ENCODE results near the gene TCF3.
A peak's percentile ranks its signal among the peaks of the same experiment; 100 is the strongest.

Gene TCF3

GRCh38 chr19:1629256-1629808 is 23.1 kb downstream of the TCF3 start:
- H3K4me3 ChIP-seq (ENCODE audit: low read length) = no peak overlapping the region
- H3K4me1 ChIP-seq (ENCODE audit: control insufficient read depth, insufficient read depth, low read length) = no peaks in the 10 kb centered on the region
- H3K27me3 ChIP-seq (ENCODE audit: control insufficient read depth, insufficient read depth, low read length) = no peaks in the 10 kb centered on the region
- H3K36me3 ChIP-seq (ENCODE audit: control insufficient read depth, insufficient read depth, low read length) = peaks cover 3% of the 10 kb centered on the region
- H3K27ac ChIP-seq (ENCODE audit: low read depth, low read length) = no peak overlapping the region
- no peak overlapping the region for H3K9ac ChIP-seq (ENCODE audit: low read length)

- no peaks in the 10 kb centered on the region for H3K4me1 ChIP-seq (ENCODE audit: control insufficient read depth, insufficient read depth, low read length)
- H3K4me3 ChIP-seq (ENCODE audit: low read length) = no peak overlapping the region
- peaks cover 5% of the 10 kb centered on the region for H3K36me3 ChIP-seq (ENCODE audit: control insufficient read depth, insufficient read depth, low read length)
- H3K27me3 ChIP-seq (ENCODE audit: control insufficient read depth, insufficient read depth, low read length) = no peaks in the 10 kb centered on the region
- no peak overlapping the region for H3K9ac ChIP-seq (ENCODE audit: low read length)
- H3K27ac ChIP-seq (ENCODE audit: low read depth, low read length) = no peak overlapping the region
These were observed 25.2 kb downstream of the TCF3 start for GRCh38 chr19:1627194-1627593.

GRCh38 chr19:1626417-1627010 is 25.9 kb downstream of the TCF3 start:
- peaks cover 2% of the 10 kb centered on the region for H3K36me3 ChIP-seq (ENCODE audit: control insufficient read depth, insufficient read depth, low read length)

GRCh38 chr19:1624458-1624857 is 28.0 kb downstream of the TCF3 start:
- Histone ChIP-seq H3K4me1 (ENCODE audit: control insufficient read depth, insufficient read depth, low read length) (no peaks in the 10 kb centered on the region), H3K36me3 (ENCODE audit: control insufficient read depth, insufficient read depth, low read length) (peaks cover 11% of the 10 kb centered on the region), H3K4me3 (ENCODE audit: low read length) (no peak overlapping the region), H3K27me3 (ENCODE audit: control insufficient read depth, insufficient read depth, low read length) (no peaks in the 10 kb centered on the region), H3K9ac (ENCODE audit: low read length) (no peak overlapping the region), H3K27ac (ENCODE audit: low read depth, low read length) (no peak overlapping the region)

More at GRCh38 chr19:1626417-1627010, 25.9 kb downstream of the TCF3 start:
- Histone ChIP-seq H3K9ac (ENCODE audit: low read length) (no peak overlapping the region), H3K4me3 (ENCODE audit: low read length) (no peak overlapping the region), H3K27me3 (ENCODE audit: control insufficient read depth, insufficient read depth, low read length) (no peaks in the 10 kb centered on the region), H3K4me1 (ENCODE audit: control insufficient read depth, insufficient read depth, low read length) (no peaks in the 10 kb centered on the region), H3K27ac (ENCODE audit: low read depth, low read length) (no peak overlapping the region)

- peaks cover 11% of the 10 kb centered on the region for H3K36me3 ChIP-seq (ENCODE audit: control insufficient read depth, insufficient read depth, low read length)
- no peak overlapping the region for H3K4me3 ChIP-seq (ENCODE audit: low read length)
- no peak overlapping the region for H3K27ac ChIP-seq (ENCODE audit: low read depth, low read length)
- H3K27me3 ChIP-seq (ENCODE audit: control insufficient read depth, insufficient read depth, low read length) = no peaks in the 10 kb centered on the region
- peaks cover 8% of the 10 kb centered on the region for H3K4me1 ChIP-seq (ENCODE audit: control insufficient read depth, insufficient read depth, low read length)
- H3K9ac ChIP-seq (ENCODE audit: low read length) = no peak overlapping the region
These were observed 29.9 kb downstream of the TCF3 start for GRCh38 chr19:1622541-1622940.

GRCh38 chr19:1622007-1622406 is 30.4 kb downstream of the TCF3 start:
- H3K4me3 ChIP-seq (ENCODE audit: low read length) = no peak overlapping the region
- H3K27ac ChIP-seq (ENCODE audit: low read depth, low read length) = no peak overlapping the region
- H3K27me3 ChIP-seq (ENCODE audit: control insufficient read depth, insufficient read depth, low read length) = no peaks in the 10 kb centered on the region
- peaks cover 12% of the 10 kb centered on the region for H3K36me3 ChIP-seq (ENCODE audit: control insufficient read depth, insufficient read depth, low read length)
- H3K9ac ChIP-seq (ENCODE audit: low read length) = no peak overlapping the region
- peaks cover 13% of the 10 kb centered on the region for H3K4me1 ChIP-seq (ENCODE audit: control insufficient read depth, insufficient read depth, low read length)

GRCh38 chr19:1621574-1621973 is 30.8 kb downstream of the TCF3 start:
- no peak overlapping the region for H3K9ac ChIP-seq (ENCODE audit: low read length)
- peaks cover 14% of the 10 kb centered on the region for H3K36me3 ChIP-seq (ENCODE audit: control insufficient read depth, insufficient read depth, low read length)
- H3K4me3 ChIP-seq (ENCODE audit: low read length) = no peak overlapping the region
- H3K4me1 ChIP-seq (ENCODE audit: control insufficient read depth, insufficient read depth, low read length) = peaks cover 16% of the 10 kb centered on the region
- no peak overlapping the region for H3K27ac ChIP-seq (ENCODE audit: low read depth, low read length)
- H3K27me3 ChIP-seq (ENCODE audit: control insufficient read depth, insufficient read depth, low read length) = no peaks in the 10 kb centered on the region

GRCh38 chr19:1621021-1621420 is 31.4 kb downstream of the TCF3 start:
- peaks cover 14% of the 10 kb centered on the region for H3K36me3 ChIP-seq (ENCODE audit: control insufficient read depth, insufficient read depth, low read length)
- H3K27me3 ChIP-seq (ENCODE audit: control insufficient read depth, insufficient read depth, low read length) = no peaks in the 10 kb centered on the region
- H3K4me3 ChIP-seq (ENCODE audit: low read length) = no peak overlapping the region
- no peak overlapping the region for H3K27ac ChIP-seq (ENCODE audit: low read depth, low read length)
- no peak overlapping the region for H3K9ac ChIP-seq (ENCODE audit: low read length)
- H3K4me1 ChIP-seq (ENCODE audit: control insufficient read depth, insufficient read depth, low read length) = peaks cover 16% of the 10 kb centered on the region

GRCh38 chr19:1620502-1620901 is 31.9 kb downstream of the TCF3 start:
- Histone ChIP-seq H3K27me3 (ENCODE audit: control insufficient read depth, insufficient read depth, low read length) (no peaks in the 10 kb centered on the region), H3K4me3 (ENCODE audit: low read length) (no peak overlapping the region), H3K27ac (ENCODE audit: low read depth, low read length) (no peak overlapping the region), H3K36me3 (ENCODE audit: control insufficient read depth, insufficient read depth, low read length) (peaks cover 17% of the 10 kb centered on the region), H3K9ac (ENCODE audit: low read length) (no peak overlapping the region), H3K4me1 (ENCODE audit: control insufficient read depth, insufficient read depth, low read length) (peaks cover 16% of the 10 kb centered on the region)

GRCh38 chr19:1619703-1620102 is 32.7 kb downstream of the TCF3 start:
- H3K9ac ChIP-seq (ENCODE audit: low read length) = no peak overlapping the region
- peaks cover 23% of the 10 kb centered on the region for H3K36me3 ChIP-seq (ENCODE audit: control insufficient read depth, insufficient read depth, low read length)
- no peaks in the 10 kb centered on the region for H3K27me3 ChIP-seq (ENCODE audit: control insufficient read depth, insufficient read depth, low read length)
- peaks cover 16% of the 10 kb centered on the region for H3K4me1 ChIP-seq (ENCODE audit: control insufficient read depth, insufficient read depth, low read length)
- H3K27ac ChIP-seq (ENCODE audit: low read depth, low read length) = no peak overlapping the region
- no peak overlapping the region for H3K4me3 ChIP-seq (ENCODE audit: low read length)

GRCh38 chr19:1619094-1619439 is 33.3 kb downstream of the TCF3 start:
- no peak overlapping the region for H3K27ac ChIP-seq (ENCODE audit: low read depth, low read length)
- peaks cover 26% of the 10 kb centered on the region for H3K36me3 ChIP-seq (ENCODE audit: control insufficient read depth, insufficient read depth, low read length)
- H3K27me3 ChIP-seq (ENCODE audit: control insufficient read depth, insufficient read depth, low read length) = no peaks in the 10 kb centered on the region
- H3K4me3 ChIP-seq (ENCODE audit: low read length) = no peak overlapping the region
- H3K9ac ChIP-seq (ENCODE audit: low read length) = no peak overlapping the region
- peaks cover 16% of the 10 kb centered on the region for H3K4me1 ChIP-seq (ENCODE audit: control insufficient read depth, insufficient read depth, low read length)

GRCh38 chr19:1618157-1619093 is 34.0 kb downstream of the TCF3 start:
- peak overlapping the region; percentile 69 for H3K27ac ChIP-seq (ENCODE audit: low read depth, low read length)
- no peak overlapping the region for H3K4me3 ChIP-seq (ENCODE audit: low read length)
- H3K27me3 ChIP-seq (ENCODE audit: control insufficient read depth, insufficient read depth, low read length) = no peaks in the 10 kb centered on the region
- peaks cover 16% of the 10 kb centered on the region for H3K4me1 ChIP-seq (ENCODE audit: control insufficient read depth, insufficient read depth, low read length)
- no peak overlapping the region for H3K9ac ChIP-seq (ENCODE audit: low read length)
- H3K36me3 ChIP-seq (ENCODE audit: control insufficient read depth, insufficient read depth, low read length) = peaks cover 26% of the 10 kb centered on the region
